SK-N-MC (cell line): ENCODE data around the gene HSP90AB1.

Source experiments
- DNase-seq: peaks from one replicate; pipeline ENCODE4 v3.0.0-alpha.2; 2011; ENCODE audit warnings: low read depth, low spot score
- H3K27ac ChIP-seq: fragments of 200-600 bp; sonication (generic); 2 replicates; pipeline ENCODE4 v1.5.1; 2016; ENCODE audit warnings: mixed run types
- H3K36me3 ChIP-seq: fragments of 200-600 bp; sonication (generic); 2 replicates; pipeline ENCODE4 v1.6.1; 2017; ENCODE audit warnings: antibody characterized with exemption, low read length, mixed read lengths; ENCODE audit not compliant: insufficient read depth
- H3K4me3 ChIP-seq: fragments of 200-600 bp; sonication (generic); 2 replicates; pipeline ENCODE4 v1.5.1; 2016
- H3K9ac ChIP-seq: fragments of 200-600 bp; sonication (generic); 2 replicates; pipeline ENCODE4 v1.8.0; 2017; ENCODE audit warnings: mixed run types, mixed read lengths; ENCODE audit not compliant: insufficient read length
- H3K9me3 ChIP-seq: fragments of 200-600 bp; sonication (generic); 2 replicates; pipeline ENCODE4 v1.6.1; 2017; ENCODE audit warnings: low read depth, mild to moderate bottlenecking, antibody characterized with exemption, low read length, moderate library complexity, mixed read lengths
- EZH2 ChIP-seq: fragments of 200-600 bp; sonication (generic); IDR thresholded peaks from one replicate; pipeline ENCODE4 v1.6.1; 2017; ENCODE audit warnings: antibody characterized with exemption
- FOXP2 ChIP-seq: optimal IDR thresholded peaks from 2 replicates; pipeline ENCODE3; 2011; ENCODE audit warnings: mild to moderate bottlenecking, moderate library complexity; ENCODE audit not compliant: insufficient read depth; ENCODE audit errors: extremely low read length, control extremely low read depth
- POLR2AphosphoS5 ChIP-seq: IDR thresholded peaks from 2 replicates; pipeline ENCODE4 v1.6.1; 2012; ENCODE audit warnings: mild to moderate bottlenecking, low read depth, low read length, borderline replicate concordance

The HSP90AB1 gene

GRCh38 chr6:44266347-44266746 is 19.4 kb downstream of the HSP90AB1 start:
- TF ChIP-seq FOXP2 (no peak), EZH2 (no peak), POLR2AphosphoS5 (no peak)
- no peak overlapping the region for H3K4me3 ChIP-seq
- no peak for DNase-seq
- H3K27ac ChIP-seq = no peak overlapping the region
- H3K9ac ChIP-seq = no peak overlapping the region
- H3K9me3 ChIP-seq = no peaks in the 10 kb centered on the region
- H3K36me3 ChIP-seq = no peaks in the 10 kb centered on the region

- no peak for TF ChIP-seq EZH2
- no peak for TF ChIP-seq POLR2AphosphoS5
- no peak for TF ChIP-seq FOXP2
- Histone ChIP-seq H3K27ac (no peak overlapping the region), H3K9ac (no peak overlapping the region), H3K4me3 (no peak overlapping the region), H3K9me3 (no peaks in the 10 kb centered on the region), H3K36me3 (no peaks in the 10 kb centered on the region)
- DNase-seq = no peak
Observed at GRCh38 chr6:44267252-44267651, 20.4 kb downstream of the HSP90AB1 start.

- Histone ChIP-seq H3K36me3 (no peaks in the 10 kb centered on the region), H3K9me3 (no peaks in the 10 kb centered on the region), H3K9ac (no peak overlapping the region), H3K4me3 (no peak overlapping the region), H3K27ac (no peak overlapping the region)
- no peak for DNase-seq
- TF ChIP-seq FOXP2 (no peak), POLR2AphosphoS5 (no peak), EZH2 (no peak)
Observed at GRCh38 chr6:44268095-44268628, 21.3 kb downstream of the HSP90AB1 start.

GRCh38 chr6:44269178-44269920 is 22.4 kb downstream of the HSP90AB1 start:
- Histone ChIP-seq H3K36me3 (no peaks in the 10 kb centered on the region), H3K9me3 (no peaks in the 10 kb centered on the region), H3K9ac (no peak overlapping the region), H3K27ac (no peak overlapping the region), H3K4me3 (no peak overlapping the region)
- no peak for DNase-seq
- TF ChIP-seq EZH2 (no peak), FOXP2 (no peak), POLR2AphosphoS5 (no peak)

GRCh38 chr6:44269921-44270525 is 23.1 kb downstream of the HSP90AB1 start, which contains the start of gene TMEM151B:
Gene TMEM151B (plus strand): TSS chr6:44270450. CDS start chr6:44270743, 293 bp downstream.
- no peaks in the 10 kb centered on the region for H3K36me3 ChIP-seq
- no peak for TF ChIP-seq EZH2
- TF ChIP-seq FOXP2 = no peak
- TF ChIP-seq POLR2AphosphoS5 = no peak
- no peak within 1 kb of the TSS for H3K27ac ChIP-seq
- peak within 1 kb of the TSS; percentile 62 for H3K4me3 ChIP-seq
- H3K9ac ChIP-seq = no peak within 1 kb of the TSS
- no peak for DNase-seq
- H3K9me3 ChIP-seq = no peaks in the 10 kb centered on the region

GRCh38 chr6:44270526-44271405 is 23.9 kb downstream of the HSP90AB1 start:
- Histone ChIP-seq H3K9me3 (no peaks in the 10 kb centered on the region), H3K4me3 (peak overlapping the region; percentile 62), H3K36me3 (no peaks in the 10 kb centered on the region), H3K9ac (no peak overlapping the region), H3K27ac (no peak overlapping the region)
- TF ChIP-seq EZH2 = no peak
- no peak for TF ChIP-seq FOXP2
- TF ChIP-seq POLR2AphosphoS5 = no peak
- DNase-seq = no peak

- H3K4me3 ChIP-seq = peak overlapping the region; percentile 62
- TF ChIP-seq EZH2 = no peak
- no peak for TF ChIP-seq FOXP2
- no peak for TF ChIP-seq POLR2AphosphoS5
- no peak for DNase-seq
- H3K36me3 ChIP-seq = no peaks in the 10 kb centered on the region
- no peaks in the 10 kb centered on the region for H3K9me3 ChIP-seq
- H3K27ac ChIP-seq = no peak overlapping the region
- no peak overlapping the region for H3K9ac ChIP-seq
Observed at GRCh38 chr6:44271406-44271723, 24.5 kb downstream of the HSP90AB1 start.

GRCh38 chr6:44271914-44272313 is 25.0 kb downstream of the HSP90AB1 start:
- no peak overlapping the region for H3K9ac ChIP-seq
- H3K36me3 ChIP-seq = no peaks in the 10 kb centered on the region

More at GRCh38 chr6:44271914-44272313, 25.0 kb downstream of the HSP90AB1 start:
- no peak for DNase-seq
- TF ChIP-seq FOXP2 (no peak), EZH2 (no peak), POLR2AphosphoS5 (no peak)
- no peak overlapping the region for H3K4me3 ChIP-seq
- no peaks in the 10 kb centered on the region for H3K9me3 ChIP-seq
- no peak overlapping the region for H3K27ac ChIP-seq
